Measurements from ENCODE around the gene GKAP1. TPM values are rescaled to one million over a fixed set of nuclear protein-coding genes. Genes with fewer than 3 reads are reported as not detected.

Gene GKAP1
- total RNA-seq, 1 experiment from 2014 or later, result 5.8 TPM

DNA sequence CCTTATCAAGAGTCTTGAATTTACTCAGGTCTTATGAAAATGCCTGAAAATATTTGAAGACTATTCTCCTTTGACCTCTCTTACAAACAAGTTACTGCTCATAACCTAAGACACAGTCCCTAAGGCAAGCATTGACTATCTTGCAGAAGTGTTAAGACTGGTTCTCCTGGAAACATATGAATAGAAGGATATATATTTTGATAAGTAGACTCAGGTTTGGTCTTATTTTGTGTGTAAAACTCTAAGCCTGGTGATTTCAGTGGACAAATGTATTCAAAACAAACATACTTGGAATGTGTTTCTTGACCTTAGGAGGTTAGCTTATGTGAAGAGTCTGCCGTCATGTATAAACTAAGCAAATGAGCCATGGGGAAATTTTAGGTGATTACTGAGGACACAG lies 102.3 kb downstream of the GKAP1 start:
- BruUV-seq (replicated peaks), result no TSS peak
- Mint-ChIP-seq H3K27me3 (ENCODE audit: insufficient read depth, unreplicated experiment) (no peaks in the 10 kb centered on the region), H3K27ac (ENCODE audit: low read depth, unreplicated experiment) (no peak overlapping the region), H3K9me3 (ENCODE audit: unreplicated experiment) (peaks cover 7% of the 10 kb centered on the region), H3K4me1 (ENCODE audit: insufficient read depth, unreplicated experiment) (no peaks in the 10 kb centered on the region), H3K36me3 (ENCODE audit: insufficient read depth, unreplicated experiment) (no peaks in the 10 kb centered on the region), H3K4me3 (ENCODE audit: unreplicated experiment) (no peak overlapping the region)
- CTCF ChIA-PET, result interaction anchor here (0.6 kb wide), 1 partner anchor 1836 kb away, joined by 3 read pairs; no protein-coding TSS in a partner anchor
- TF ChIP-seq, protein P1, sequence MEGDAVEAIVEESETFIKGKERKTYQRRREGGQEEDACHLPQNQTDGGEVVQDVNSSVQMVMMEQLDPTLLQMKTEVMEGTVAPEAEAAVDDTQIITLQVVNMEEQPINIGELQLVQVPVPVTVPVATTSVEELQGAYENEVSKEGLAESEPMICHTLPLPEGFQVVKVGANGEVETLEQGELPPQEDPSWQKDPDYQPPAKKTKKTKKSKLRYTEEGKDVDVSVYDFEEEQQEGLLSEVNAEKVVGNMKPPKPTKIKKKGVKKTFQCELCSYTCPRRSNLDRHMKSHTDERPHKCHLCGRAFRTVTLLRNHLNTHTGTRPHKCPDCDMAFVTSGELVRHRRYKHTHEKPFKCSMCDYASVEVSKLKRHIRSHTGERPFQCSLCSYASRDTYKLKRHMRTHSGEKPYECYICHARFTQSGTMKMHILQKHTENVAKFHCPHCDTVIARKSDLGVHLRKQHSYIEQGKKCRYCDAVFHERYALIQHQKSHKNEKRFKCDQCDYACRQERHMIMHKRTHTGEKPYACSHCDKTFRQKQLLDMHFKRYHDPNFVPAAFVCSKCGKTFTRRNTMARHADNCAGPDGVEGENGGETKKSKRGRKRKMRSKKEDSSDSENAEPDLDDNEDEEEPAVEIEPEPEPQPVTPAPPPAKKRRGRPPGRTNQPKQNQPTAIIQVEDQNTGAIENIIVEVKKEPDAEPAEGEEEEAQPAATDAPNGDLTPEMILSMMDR (IDR thresholded peaks at IDR 0.05; ENCODE audit: unreplicated experiment), result no peak
- DNase-seq (ENCODE audit: unreplicated experiment), result no peak
- intact Hi-C loops (cut with micrococcal nuclease), result no loop called here
- POLR2A ChIA-PET, result interaction anchor here (1.0 kb wide), 1 partner anchor 8 kb away, joined by 3 read pairs; the partner anchor contains the start of gene UBQLN1

DNA sequence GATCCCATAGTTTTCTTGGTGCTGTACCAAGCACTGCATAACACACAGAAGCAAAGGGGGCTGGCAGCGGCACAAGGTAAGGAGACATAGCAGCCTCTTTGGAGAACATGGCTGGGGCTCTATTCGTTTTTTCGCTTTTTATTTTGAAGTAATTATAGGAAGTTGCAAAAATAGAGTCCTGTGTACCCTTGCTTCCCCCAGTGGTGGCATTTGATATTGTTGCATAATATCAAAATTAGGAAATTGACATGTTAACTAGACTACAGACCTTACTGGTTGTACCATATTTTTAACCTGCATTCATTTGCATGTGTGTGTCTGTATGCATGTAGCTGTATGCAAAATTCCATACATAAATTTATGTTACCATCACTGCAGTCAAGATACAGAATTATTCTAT lies 103.2 kb downstream of the GKAP1 start:
- H3K27me3 Mint-ChIP-seq (ENCODE audit: insufficient read depth, unreplicated experiment), result no peaks in the 10 kb centered on the region
- ChIA-PET CTCF (no interaction called here), POLR2A (no interaction called here)
- peaks cover 3% of the 10 kb centered on the region for H3K4me1 Mint-ChIP-seq (ENCODE audit: insufficient read depth, unreplicated experiment)
- intact Hi-C loops (cut with micrococcal nuclease), result no loop called here
- no peak overlapping the region for H3K4me3 Mint-ChIP-seq (ENCODE audit: unreplicated experiment)
- peaks cover 7% of the 10 kb centered on the region for H3K9me3 Mint-ChIP-seq (ENCODE audit: unreplicated experiment)
- H3K36me3 Mint-ChIP-seq (ENCODE audit: insufficient read depth, unreplicated experiment), result no peaks in the 10 kb centered on the region
- H3K27ac Mint-ChIP-seq (ENCODE audit: low read depth, unreplicated experiment), result no peak overlapping the region
- TF ChIP-seq, protein P1 (IDR thresholded peaks at IDR 0.05; ENCODE audit: unreplicated experiment), result peak; percentile 13
- no peak for DNase-seq (ENCODE audit: unreplicated experiment)
- BruUV-seq (replicated peaks), result no TSS peak

DNA sequence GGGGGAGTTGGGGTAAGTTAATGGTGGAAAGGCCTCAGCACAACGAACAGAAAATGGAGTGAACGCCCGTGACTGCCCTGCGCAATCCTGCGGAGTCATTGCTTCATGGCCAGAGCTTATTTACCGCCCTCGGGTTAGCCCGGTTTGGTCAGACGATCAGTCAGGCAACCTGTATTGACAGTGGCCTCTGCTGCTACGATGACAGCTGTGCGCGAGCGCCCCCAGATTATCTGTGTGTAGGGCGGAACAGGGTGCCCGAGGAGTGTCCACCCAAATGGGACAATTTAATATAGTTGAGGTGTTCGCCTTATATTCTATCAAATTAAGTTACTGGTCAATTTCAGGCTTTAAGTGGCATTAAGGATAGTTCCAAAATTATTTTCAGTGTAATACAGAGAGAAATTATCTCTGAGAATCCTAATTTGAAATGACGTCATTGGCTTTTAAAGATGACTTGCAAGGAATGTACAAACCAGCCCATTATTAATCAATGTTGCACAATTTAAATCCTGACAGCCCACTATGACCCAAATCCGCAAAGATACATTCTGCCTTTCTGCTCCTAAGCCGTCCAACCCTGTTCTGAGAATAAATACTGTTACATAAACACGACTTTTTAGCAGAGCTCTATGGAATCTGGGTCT lies 108.9 kb downstream of the GKAP1 start:
- CTCF ChIA-PET, result interaction anchor here (0.6 to 1.9 kb wide), 6 partner anchors 9 to 489 kb away, joined by 3 to 8 read pairs (median 3); no protein-coding TSS in a partner anchor
- intact Hi-C loops (cut with micrococcal nuclease), result loop anchor here (5.0 kb wide), 1 partner anchor 86 kb away; the partner anchor contains the start of gene IDNK
- no peaks in the 10 kb centered on the region for H3K27me3 Mint-ChIP-seq (ENCODE audit: insufficient read depth, unreplicated experiment)
- peak; percentile 64 for DNase-seq (ENCODE audit: unreplicated experiment)
- TF ChIP-seq, protein P1 (IDR thresholded peaks at IDR 0.05; ENCODE audit: unreplicated experiment), result no peak
- peak overlapping the region; percentile 99 for H3K27ac Mint-ChIP-seq (ENCODE audit: low read depth, unreplicated experiment)
- peaks cover 17% of the 10 kb centered on the region for H3K4me1 Mint-ChIP-seq (ENCODE audit: insufficient read depth, unreplicated experiment)
- POLR2A ChIA-PET, result interaction anchor here (0.6 to 3.3 kb wide), 27 partner anchors 10 to 647 kb away, joined by 3 to 22 read pairs (median 4); partner anchors contain the start of genes HNRNPK, IDNK, KIF27 and RMI1
- TSS peak; percentile 90 for BruUV-seq (replicated peaks)
- H3K9me3 Mint-ChIP-seq (ENCODE audit: unreplicated experiment), result no peaks in the 10 kb centered on the region
- H3K4me3 Mint-ChIP-seq (ENCODE audit: unreplicated experiment), result peak overlapping the region; percentile 99
- peaks cover 5% of the 10 kb centered on the region for H3K36me3 Mint-ChIP-seq (ENCODE audit: insufficient read depth, unreplicated experiment)

DNA sequence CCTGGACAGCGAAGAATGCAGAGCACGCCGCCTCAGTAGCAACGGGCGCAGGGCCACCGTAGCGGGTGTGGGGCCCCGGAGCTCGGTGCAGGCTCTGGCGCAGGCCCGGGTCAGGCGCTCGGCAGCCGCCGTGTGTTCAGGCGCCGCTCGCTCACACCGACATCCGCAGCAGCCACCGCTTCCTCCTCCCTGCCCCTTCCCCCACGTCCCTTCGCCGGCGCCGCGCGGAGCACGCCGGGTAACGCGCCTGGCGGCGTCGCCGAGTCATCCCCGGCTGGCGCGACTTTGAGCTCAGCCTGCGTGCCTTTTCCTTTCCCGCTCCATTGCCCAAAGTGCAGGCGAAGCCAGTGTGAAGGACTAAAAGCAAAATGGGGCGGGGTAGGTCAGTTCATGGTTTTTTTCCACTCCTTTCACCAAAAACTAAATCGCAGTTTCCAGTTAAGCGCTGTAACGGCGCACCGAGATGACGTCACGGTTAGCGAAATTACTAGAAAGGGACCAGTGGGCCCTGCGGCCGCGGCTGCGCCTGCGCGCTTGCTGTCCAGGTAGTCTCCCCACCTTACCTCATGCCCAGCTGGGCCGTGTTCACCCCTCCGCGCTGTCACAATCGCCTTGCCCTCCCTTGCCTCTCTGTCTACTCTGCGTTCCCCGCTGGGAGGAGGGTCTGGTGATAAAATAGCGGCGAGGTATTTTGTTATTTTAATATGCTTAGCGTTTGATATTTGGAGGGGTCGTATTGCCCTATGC lies 109.6 kb downstream of the GKAP1 start, which contains the start of gene UBQLN1:
Gene UBQLN1, minus strand, starts transcription at position 191 of the 747 bp plus-strand sequence. CDS start 279 bp downstream, outside the sequence.
- peaks cover 5% of the 10 kb centered on the region for H3K36me3 Mint-ChIP-seq (ENCODE audit: insufficient read depth, unreplicated experiment)
- H3K27ac Mint-ChIP-seq (ENCODE audit: low read depth, unreplicated experiment), result peak within 1 kb of the TSS; percentile 99
- POLR2A ChIA-PET, result interaction anchor here (0.6 to 3.3 kb wide), 38 partner anchors 7 to 1880 kb away, joined by 3 to 22 read pairs (median 4); partner anchors contain the start of genes HNRNPK, IDNK, KIF27 and RMI1
- H3K4me3 Mint-ChIP-seq (ENCODE audit: unreplicated experiment), result peak within 1 kb of the TSS; percentile 99
- CTCF ChIA-PET, result interaction anchor here (0.6 to 2.1 kb wide), 7 partner anchors 12 to 488 kb away, joined by 3 to 10 read pairs (median 3); partner anchors contain the start of gene IDNK
- H3K27me3 Mint-ChIP-seq (ENCODE audit: insufficient read depth, unreplicated experiment), result no peaks in the 10 kb centered on the region
- no TSS peak for BruUV-seq (replicated peaks)
- peaks cover 17% of the 10 kb centered on the region for H3K4me1 Mint-ChIP-seq (ENCODE audit: insufficient read depth, unreplicated experiment)
- intact Hi-C loops (cut with micrococcal nuclease), result loop anchor here (5.0 kb wide), 1 partner anchor 86 kb away; the partner anchor contains the start of gene IDNK
- no peaks in the 10 kb centered on the region for H3K9me3 Mint-ChIP-seq (ENCODE audit: unreplicated experiment)
- TF ChIP-seq, protein P1 (IDR thresholded peaks at IDR 0.05; ENCODE audit: unreplicated experiment), result no peak
- peak; percentile 93 for DNase-seq (ENCODE audit: unreplicated experiment)

Data from MCF 10A (cell line).